HEK293 (cell line): ENCODE data around the gene ZSCAN31.

ENCODE experiments used
- CTCF ChIA-PET: fragments of 350-600 bp; formaldehyde crosslinking; extraction: SDS; loops from one replicate; lab custom pipeline; 2021; ENCODE audit warnings: antibody characterized with exemption; lab: Yijun Ruan, JAX
- POLR2A ChIA-PET: fragments of 300-600 bp; formaldehyde crosslinking; extraction: SDS; loops from one replicate; lab custom pipeline; 2020; ENCODE audit warnings: antibody characterized with exemption, inconsistent platforms; lab: Yijun Ruan, JAX
- H3K27ac ChIP-seq: fragments of 200-500 bp; sonication (Bioruptor generic); 2 replicates; pipeline ENCODE4 v1.5.1; 2014; ENCODE audit warnings: low read depth, low read length, control low read depth, inconsistent platforms; ENCODE audit errors: extremely low read depth
- H3K36me3 ChIP-seq, 2 experiments: fragments of 200-500 bp in 1 of 2; sonication (Bioruptor generic) in 1 of 2; 1 replicate in 1 of 2; 2 replicates in 1 of 2; pipeline ENCODE4 v1.5.1; 2014 to 2017; ENCODE audit warnings: inconsistent platforms in 2 of 2, low read length in 2 of 2; ENCODE audit not compliant: control insufficient read depth in 2 of 2, insufficient read depth in 1 of 2
- H3K4me1 ChIP-seq: fragments of 200-500 bp; sonication (Bioruptor generic); 2 replicates; pipeline ENCODE4 v1.5.1; 2014; ENCODE audit warnings: mild to moderate bottlenecking, low read length, inconsistent platforms; ENCODE audit not compliant: control insufficient read depth, insufficient read depth
- H3K4me3 ChIP-seq: 2 replicates; pipeline ENCODE4 v1.5.1; 2011; ENCODE audit warnings: low read depth, mild to moderate bottlenecking, control low read depth, low read length, moderate library complexity
- H3K9me3 ChIP-seq: fragments of 200-500 bp; sonication (Bioruptor generic); 2 replicates; pipeline ENCODE4 v1.5.1; 2014; ENCODE audit warnings: low read depth, low read length, inconsistent platforms; ENCODE audit not compliant: control insufficient read depth, insufficient read depth
- EGR2 ChIP-seq: fragments of 450-650 bp; formaldehyde crosslinking; IDR thresholded peaks from 2 replicates; pipeline ENCODE4 v1.5.1; 2016; ENCODE audit warnings: low read depth, missing biosample characterization, missing genetic modification characterization
- KLF1 ChIP-seq: fragments of 450-650 bp; formaldehyde crosslinking; IDR thresholded peaks from 2 replicates; pipeline ENCODE4 v1.5.1; 2016; ENCODE audit warnings: missing biosample characterization, missing genetic modification characterization
- KLF7 ChIP-seq: fragments of 450-650 bp; formaldehyde crosslinking; IDR thresholded peaks from 2 replicates; pipeline ENCODE4 v1.5.1; 2016; ENCODE audit warnings: missing biosample characterization, missing genetic modification characterization, borderline replicate concordance
- KLF9 ChIP-seq: fragments of 450-650 bp; formaldehyde crosslinking; IDR thresholded peaks from 2 replicates; pipeline ENCODE4 v1.5.1; 2016; ENCODE audit warnings: missing biosample characterization, missing genetic modification characterization, low read depth
- PRDM1 ChIP-seq: fragments of 450-650 bp; formaldehyde crosslinking; IDR thresholded peaks from 2 replicates; pipeline ENCODE4; 2016; ENCODE audit warnings: missing biosample characterization, missing genetic modification characterization
- TCF7L2 ChIP-seq: IDR thresholded peaks from 2 replicates; pipeline ENCODE4 v1.6.1; 2011; ENCODE audit warnings: low read depth, mild to moderate bottlenecking, inconsistent platforms, low read length, moderate library complexity, borderline replicate concordance
- YY2 ChIP-seq: fragments of 450-650 bp; formaldehyde crosslinking; IDR thresholded peaks from 2 replicates; pipeline ENCODE4 v1.5.1; 2016; ENCODE audit warnings: missing biosample characterization, missing genetic modification characterization
- ZBTB7A ChIP-seq: fragments of 450-650 bp; formaldehyde crosslinking; IDR thresholded peaks from 2 replicates; pipeline ENCODE4 v1.5.1; 2016; ENCODE audit warnings: low read depth, missing biosample characterization, missing genetic modification characterization
- ZNF175 ChIP-seq: fragments of 450-650 bp; formaldehyde crosslinking; IDR thresholded peaks from 2 replicates; pipeline ENCODE4 v1.5.1; 2016; ENCODE audit warnings: missing biosample characterization, missing genetic modification characterization
- ZNF221 ChIP-seq: fragments of 450-650 bp; formaldehyde crosslinking; IDR thresholded peaks from 2 replicates; pipeline ENCODE4 v1.5.1; 2017; ENCODE audit warnings: missing biosample characterization, missing genetic modification characterization, borderline replicate concordance
- ZNF37A ChIP-seq: fragments of 450-650 bp; IDR thresholded peaks from 2 replicates; pipeline ENCODE4 v1.5.1; 2018; ENCODE audit warnings: missing biosample characterization, missing genetic modification characterization
- ZNF394 ChIP-seq: fragments of 450-650 bp; formaldehyde crosslinking; IDR thresholded peaks from 2 replicates; pipeline ENCODE4 v1.5.1; 2016; ENCODE audit warnings: missing biosample characterization, missing genetic modification characterization, mild to moderate bottlenecking, moderate library complexity, borderline replicate concordance
- ZNF423 ChIP-seq: fragments of 450-650 bp; formaldehyde crosslinking; IDR thresholded peaks from 2 replicates; pipeline ENCODE4 v1.5.1; 2016; ENCODE audit warnings: missing biosample characterization, missing genetic modification characterization
- ZNF501 ChIP-seq: fragments of 450-650 bp; formaldehyde crosslinking; IDR thresholded peaks from 2 replicates; pipeline ENCODE4 v1.5.1; 2016; ENCODE audit warnings: missing biosample characterization, missing genetic modification characterization
- ZNF670 ChIP-seq: fragments of 450-650 bp; formaldehyde crosslinking; IDR thresholded peaks from 2 replicates; pipeline ENCODE4 v1.5.1; 2016; ENCODE audit warnings: missing biosample characterization, missing genetic modification characterization, low read depth
- ZNF747 ChIP-seq: fragments of 450-650 bp; formaldehyde crosslinking; IDR thresholded peaks from 2 replicates; pipeline ENCODE4 v1.5.1; 2016; ENCODE audit warnings: missing biosample characterization, missing genetic modification characterization
- ZNF843 ChIP-seq: fragments of 450-650 bp; formaldehyde crosslinking; IDR thresholded peaks from 2 replicates; pipeline ENCODE4 v1.5.1; 2016; ENCODE audit warnings: missing biosample characterization, missing genetic modification characterization
- ZSCAN30 ChIP-seq: fragments of 450-650 bp; IDR thresholded peaks from 2 replicates; pipeline ENCODE4 v1.5.1; 2018; ENCODE audit warnings: missing biosample characterization, mild to moderate bottlenecking, missing genetic modification characterization, moderate library complexity
- TF ChIP-seq, protein P1 (sequence below): fragments of 450-650 bp; formaldehyde crosslinking; IDR thresholded peaks from 2 replicates; pipeline ENCODE4 v1.5.1; 2016; ENCODE audit warnings: missing biosample characterization, missing genetic modification characterization
- TF ChIP-seq, protein P2 (sequence below): fragments of 450-650 bp; formaldehyde crosslinking; IDR thresholded peaks from 2 replicates; pipeline ENCODE4 v1.5.1; 2016; ENCODE audit warnings: missing biosample characterization, missing genetic modification characterization, low read depth
- TF ChIP-seq, protein P3 (sequence below): fragments of 450-650 bp; formaldehyde crosslinking; IDR thresholded peaks from 2 replicates; pipeline ENCODE4 v1.5.1; 2016; ENCODE audit warnings: missing biosample characterization, missing genetic modification characterization
- TF ChIP-seq, protein P4 (sequence below): fragments of 450-650 bp; formaldehyde crosslinking; IDR thresholded peaks from 2 replicates; pipeline ENCODE4 v1.5.1; 2016; ENCODE audit warnings: missing biosample characterization, missing genetic modification characterization

The ZSCAN31 gene

DNA sequence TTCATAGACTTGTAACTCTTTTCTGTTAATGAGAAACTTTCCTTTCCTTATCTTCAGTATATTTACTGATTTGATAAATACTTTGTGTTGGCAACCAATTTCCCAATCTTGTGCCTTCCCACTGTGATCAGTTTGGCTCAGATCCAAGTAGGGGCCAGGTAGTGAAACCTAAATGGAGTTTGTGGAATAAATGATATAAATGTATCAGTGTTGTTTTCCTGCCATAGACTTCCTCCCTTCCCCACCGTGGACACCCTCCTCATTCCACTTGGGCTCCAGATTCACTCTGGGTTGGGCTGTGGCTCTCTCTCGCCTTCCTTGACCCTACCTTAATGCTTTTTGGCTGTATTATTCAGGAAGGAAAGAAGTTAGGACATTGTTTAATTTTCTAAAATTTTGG lies 15.1 kb upstream of the ZSCAN31 start:
- Histone ChIP-seq H3K4me3 (no peak overlapping the region), H3K4me1 (peaks cover 4% of the 10 kb centered on the region; the same call in 1 of the 2 replicates), H3K9me3 (no peaks in the 10 kb centered on the region), H3K36me3 (peaks cover 0 to 8% of the 10 kb centered on the region in 2 experiments; a peak in 1 of 3 replicates), H3K27ac (no peak overlapping the region)
- CTCF ChIA-PET: interaction anchor here (0.6 kb wide), 1 partner anchor 543 kb away, joined by 3 read pairs; a partner anchor contains a TSS
- TF ChIP-seq YY2 (tag by site-specific recombination) (no peak), TCF7L2 (no peak), ZNF37A (tag by site-specific recombination) (no peak), PRDM1 (no peak), ZNF221 (tag by site-specific recombination) (no peak), KLF7 (no peak)
- TF ChIP-seq, protein P1, sequence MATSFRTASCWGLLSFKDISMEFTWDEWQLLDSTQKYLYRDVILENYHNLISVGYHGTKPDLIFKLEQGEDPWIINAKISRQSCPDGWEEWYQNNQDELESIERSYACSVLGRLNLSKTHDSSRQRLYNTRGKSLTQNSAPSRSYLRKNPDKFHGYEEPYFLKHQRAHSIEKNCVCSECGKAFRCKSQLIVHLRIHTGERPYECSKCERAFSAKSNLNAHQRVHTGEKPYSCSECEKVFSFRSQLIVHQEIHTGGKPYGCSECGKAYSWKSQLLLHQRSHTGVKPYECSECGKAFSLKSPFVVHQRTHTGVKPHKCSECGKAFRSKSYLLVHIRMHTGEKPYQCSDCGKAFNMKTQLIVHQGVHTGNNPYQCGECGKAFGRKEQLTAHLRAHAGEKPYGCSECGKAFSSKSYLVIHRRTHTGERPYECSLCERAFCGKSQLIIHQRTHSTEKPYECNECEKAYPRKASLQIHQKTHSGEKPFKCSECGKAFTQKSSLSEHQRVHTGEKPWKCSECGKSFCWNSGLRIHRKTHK (tag by site-specific recombination): no peak
- TF ChIP-seq, protein P2, sequence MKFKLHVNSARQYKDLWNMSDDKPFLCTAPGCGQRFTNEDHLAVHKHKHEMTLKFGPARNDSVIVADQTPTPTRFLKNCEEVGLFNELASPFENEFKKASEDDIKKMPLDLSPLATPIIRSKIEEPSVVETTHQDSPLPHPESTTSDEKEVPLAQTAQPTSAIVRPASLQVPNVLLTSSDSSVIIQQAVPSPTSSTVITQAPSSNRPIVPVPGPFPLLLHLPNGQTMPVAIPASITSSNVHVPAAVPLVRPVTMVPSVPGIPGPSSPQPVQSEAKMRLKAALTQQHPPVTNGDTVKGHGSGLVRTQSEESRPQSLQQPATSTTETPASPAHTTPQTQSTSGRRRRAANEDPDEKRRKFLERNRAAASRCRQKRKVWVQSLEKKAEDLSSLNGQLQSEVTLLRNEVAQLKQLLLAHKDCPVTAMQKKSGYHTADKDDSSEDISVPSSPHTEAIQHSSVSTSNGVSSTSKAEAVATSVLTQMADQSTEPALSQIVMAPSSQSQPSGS: no peak
- POLR2A ChIA-PET: interaction anchor here (0.9 to 2.2 kb wide), 3 partner anchors 15 to 99 kb away, joined by 4 to 34 read pairs (median 12); partner anchors contain the start of genes PGBD1, ZKSCAN4 and ZSCAN31

DNA sequence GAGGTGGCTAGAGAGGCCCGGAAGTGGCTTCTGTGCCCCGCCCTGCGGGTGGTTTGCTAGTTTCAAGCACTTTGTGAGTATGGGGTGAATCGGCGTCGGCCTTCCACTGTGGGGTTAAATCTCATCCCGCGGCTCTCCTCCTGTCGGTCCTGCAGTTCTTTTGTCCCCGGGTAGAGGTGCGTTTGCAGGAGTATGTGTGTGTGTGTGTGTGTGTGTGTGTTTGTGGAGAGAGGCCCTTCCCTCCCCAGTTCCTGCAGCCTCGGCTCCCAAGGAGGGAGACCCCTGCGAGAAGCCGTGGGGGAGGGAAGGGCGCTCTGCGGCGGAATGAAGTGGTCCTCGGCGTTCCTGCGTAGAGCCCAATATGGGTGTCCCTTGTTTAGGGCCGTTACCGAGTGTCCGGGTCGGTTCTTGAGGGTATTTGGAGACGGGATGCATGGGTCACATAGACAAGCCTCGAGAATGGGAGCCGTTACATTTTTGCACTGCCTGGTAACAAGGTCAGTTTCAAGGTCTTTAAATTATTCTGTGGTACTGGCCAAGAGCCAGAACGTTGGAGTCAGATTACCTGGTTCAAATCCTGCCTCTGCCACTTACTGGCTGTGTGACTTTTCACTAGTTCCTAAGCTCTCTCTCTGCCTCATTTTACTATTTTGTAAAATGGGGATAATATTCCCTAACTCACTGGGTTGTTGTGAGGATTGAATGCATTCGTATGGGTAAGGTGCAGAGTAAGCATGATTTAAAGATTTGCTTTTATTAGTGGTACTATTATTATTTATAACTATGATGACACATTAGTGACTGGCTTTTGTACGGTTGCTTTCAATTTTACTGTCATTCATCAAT lies 14.2 kb upstream of the ZSCAN31 start, which contains the start of gene ZKSCAN3:
ZKSCAN3 (plus strand) TSS at position 56 of the 846 bp plus-strand sequence. CDS start 9,640 bp downstream, outside the sequence.
- H3K4me3 ChIP-seq: peak within 1 kb of the TSS; percentile 52
- peaks cover 0 to 8% of the 10 kb centered on the region in 2 experiments; a peak in 1 of 3 replicates for H3K36me3 ChIP-seq
- peaks cover 4% of the 10 kb centered on the region; the same call in 1 of the 2 replicates for H3K4me1 ChIP-seq
- POLR2A ChIA-PET: interaction anchor here (0.5 to 2.2 kb wide), 15 partner anchors 10 to 217 kb away, joined by 3 to 34 read pairs (median 3); partner anchors contain the start of genes PGBD1, ZKSCAN4, ZKSCAN8 and ZSCAN23
- peak within 1 kb of the TSS; percentile 69 for H3K27ac ChIP-seq
- H3K9me3 ChIP-seq: no peaks in the 10 kb centered on the region
- CTCF ChIA-PET: interaction anchor here (0.7 kb wide), 2 partner anchors 9 to 102 kb away, joined by 4 read pairs; no protein-coding TSS in a partner anchor
- TF ChIP-seq ZNF501 (peak; percentile 98), EGR2 (tag by site-specific recombination) (0 out of 2 replicates have a peak, but pooled peaks have one; percentile 24), ZSCAN30 (tag by site-specific recombination) (0 out of 2 replicates have a peak, but pooled peaks have one; percentile 6), YY2 (tag by site-specific recombination) (peak; percentile 33; the same call in 1 of the 2 replicates), ZNF175 (tag by site-specific recombination) (no peak), ZNF670 (tag by site-specific recombination) (no peak), KLF1 (peak; percentile 76), ZBTB7A (tag by site-specific recombination) (peak; percentile 66; the same call in 1 of the 2 replicates), KLF9 (tag by site-specific recombination) (peak; percentile 66), ZNF747 (tag by site-specific recombination) (no peak), ZNF394 (tag by site-specific recombination) (peak; percentile 77; the same call in 1 of the 2 replicates), PRDM1 (peak; percentile 34; the same call in 1 of the 2 replicates), ZNF423 (tag by site-specific recombination) (peak; percentile 55; the same call in 1 of the 2 replicates), ZNF843 (tag by site-specific recombination) (peak; percentile 77)
- TF ChIP-seq, protein P3, sequence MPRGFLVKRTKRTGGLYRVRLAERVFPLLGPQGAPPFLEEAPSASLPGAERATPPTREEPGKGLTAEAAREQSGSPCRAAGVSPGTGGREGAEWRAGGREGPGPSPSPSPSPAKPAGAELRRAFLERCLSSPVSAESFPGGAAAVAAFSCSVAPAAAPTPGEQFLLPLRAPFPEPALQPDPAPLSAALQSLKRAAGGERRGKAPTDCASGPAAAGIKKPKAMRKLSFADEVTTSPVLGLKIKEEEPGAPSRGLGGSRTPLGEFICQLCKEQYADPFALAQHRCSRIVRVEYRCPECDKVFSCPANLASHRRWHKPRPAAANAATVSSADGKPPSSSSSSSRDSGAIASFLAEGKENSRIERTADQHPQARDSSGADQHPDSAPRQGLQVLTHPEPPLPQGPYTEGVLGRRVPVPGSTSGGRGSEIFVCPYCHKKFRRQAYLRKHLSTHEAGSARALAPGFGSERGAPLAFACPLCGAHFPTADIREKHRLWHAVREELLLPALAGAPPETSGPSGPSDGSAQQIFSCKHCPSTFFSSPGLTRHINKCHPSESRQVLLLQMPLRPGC (tag by site-specific recombination): peak; percentile 78
- TF ChIP-seq, protein P4, sequence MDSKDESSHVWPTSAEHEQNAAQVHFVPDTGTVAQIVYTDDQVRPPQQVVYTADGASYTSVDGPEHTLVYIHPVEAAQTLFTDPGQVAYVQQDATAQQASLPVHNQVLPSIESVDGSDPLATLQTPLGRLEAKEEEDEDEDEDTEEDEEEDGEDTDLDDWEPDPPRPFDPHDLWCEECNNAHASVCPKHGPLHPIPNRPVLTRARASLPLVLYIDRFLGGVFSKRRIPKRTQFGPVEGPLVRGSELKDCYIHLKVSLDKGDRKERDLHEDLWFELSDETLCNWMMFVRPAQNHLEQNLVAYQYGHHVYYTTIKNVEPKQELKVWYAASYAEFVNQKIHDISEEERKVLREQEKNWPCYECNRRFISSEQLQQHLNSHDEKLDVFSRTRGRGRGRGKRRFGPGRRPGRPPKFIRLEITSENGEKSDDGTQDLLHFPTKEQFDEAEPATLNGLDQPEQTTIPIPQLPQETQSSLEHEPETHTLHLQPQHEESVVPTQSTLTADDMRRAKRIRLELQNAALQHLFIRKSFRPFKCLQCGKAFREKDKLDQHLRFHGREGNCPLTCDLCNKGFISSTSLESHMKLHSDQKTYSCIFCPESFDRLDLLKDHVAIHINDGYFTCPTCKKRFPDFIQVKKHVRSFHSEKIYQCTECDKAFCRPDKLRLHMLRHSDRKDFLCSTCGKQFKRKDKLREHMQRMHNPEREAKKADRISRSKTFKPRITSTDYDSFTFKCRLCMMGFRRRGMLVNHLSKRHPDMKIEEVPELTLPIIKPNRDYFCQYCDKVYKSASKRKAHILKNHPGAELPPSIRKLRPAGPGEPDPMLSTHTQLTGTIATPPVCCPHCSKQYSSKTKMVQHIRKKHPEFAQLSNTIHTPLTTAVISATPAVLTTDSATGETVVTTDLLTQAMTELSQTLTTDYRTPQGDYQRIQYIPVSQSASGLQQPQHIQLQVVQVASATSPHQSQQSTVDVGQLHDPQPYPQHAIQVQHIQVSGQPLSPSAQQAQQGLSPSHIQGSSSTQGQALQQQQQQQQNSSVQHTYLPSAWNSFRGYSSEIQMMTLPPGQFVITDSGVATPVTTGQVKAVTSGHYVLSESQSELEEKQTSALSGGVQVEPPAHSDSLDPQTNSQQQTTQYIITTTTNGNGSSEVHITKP (tag by site-specific recombination): peak; percentile 96
